B cell (primary cell): ENCODE measurements around the gene ARHGAP6. TPM values are rescaled to one million over a fixed set of nuclear protein-coding genes. Genes with fewer than 3 reads are reported as not detected.

Experiments
- ATAC-seq: fragments of 200-7000 bp; cut with Tn5 transposase; one replicate; pipeline ENCODE4 v1.10.0; 2021; ENCODE audit warnings: low read depth, mild to moderate bottlenecking, moderate number of reproducible peaks, moderate library complexity
- CTCF ChIA-PET: fragments of 350-600 bp; sonication (Branson Sonifier 250); formaldehyde crosslinking; loops from one replicate; lab custom pipeline; 2021; ENCODE audit warnings: antibody characterized with exemption, inconsistent platforms; lab: Charles Lee
- POLR2A ChIA-PET: fragments of 350-600 bp; sonication (Branson Sonifier 250); formaldehyde crosslinking; loops from one replicate; lab custom pipeline; 2021; ENCODE audit warnings: antibody characterized with exemption; lab: Charles Lee
- DNase-seq: peaks from one replicate; pipeline ENCODE4 v3.0.0; 2013
- H2AFZ ChIP-seq: 2 replicates; pipeline ENCODE4 v1.6.1; 2012; ENCODE audit warnings: mild to moderate bottlenecking, low read depth, low read length; ENCODE audit not compliant: insufficient read depth, poor library complexity, severe bottlenecking
- H3K27ac ChIP-seq, 2 donors: 1 replicate in 1 of 2; 2 replicates in 1 of 2; pipeline ENCODE4 v1.5.1; 2012 to 2013; ENCODE audit warnings: low read length in 2 of 2, mild to moderate bottlenecking in 2 of 2, moderate library complexity in 1 of 2
- H3K27me3 ChIP-seq, 4 experiments: fragments of 200-600 bp in 1 of 4; sonication (generic) in 1 of 4; replicated peaks in 1 of 4; 1 replicate in 2 of 4; 2 replicates in 2 of 4; pipeline versions ENCODE4 v1.6.1 to v1.7.0; 2013 to 2016; ENCODE audit warnings: low read length in 3 of 4, mild to moderate bottlenecking in 2 of 4, mixed read lengths in 1 of 4, moderate library complexity in 1 of 4; ENCODE audit not compliant: insufficient read depth in 4 of 4, control insufficient read depth in 3 of 4; ENCODE audit errors: control extremely low read depth in 1 of 4
- H3K36me3 ChIP-seq, 2 experiments: replicated peaks in 1 of 2; 1 replicate in 1 of 2; 2 replicates in 1 of 2; pipeline versions ENCODE4 v1.6.1 to v1.7.1; 2013; ENCODE audit warnings: low read length in 1 of 2; ENCODE audit not compliant: insufficient read depth in 2 of 2, control insufficient read depth in 1 of 2; ENCODE audit errors: control extremely low read depth in 1 of 2, extremely low read depth in 1 of 2
- H3K4me1 ChIP-seq, 2 donors: fragments of 200-600 bp in 1 of 2; sonication (generic) in 1 of 2; 1 replicate in 1 of 2; 2 replicates in 1 of 2; pipeline versions ENCODE4 v1.5.1 to v1.6.1; 2013 to 2017; ENCODE audit warnings: low read length in 2 of 2; ENCODE audit not compliant: control insufficient read depth in 2 of 2, insufficient read depth in 2 of 2
- H3K4me2 ChIP-seq: replicated peaks from 2 replicates; pipeline ENCODE3; 2012; ENCODE audit warnings: mild to moderate bottlenecking, low read depth, low read length; ENCODE audit not compliant: poor library complexity, severe bottlenecking
- H3K4me3 ChIP-seq, 5 experiments: fragments of 200-600 bp in 1 of 5; sonication (generic) in 1 of 5; 1 replicate in 3 of 5; 2 replicates in 2 of 5; pipeline versions ENCODE4 v1.5.1 to v1.7.0; 2011 to 2016; ENCODE audit warnings: low read length in 4 of 5, mild to moderate bottlenecking in 4 of 5, low read depth in 2 of 5, control low read depth in 1 of 5, moderate library complexity in 1 of 5; ENCODE audit not compliant: insufficient read depth in 1 of 5; ENCODE audit errors: control extremely low read depth in 1 of 5, extremely low read depth in 1 of 5
- H3K79me2 ChIP-seq: fragments of 200-600 bp; sonication (generic); one replicate; pipeline ENCODE4 v1.6.0; 2016; ENCODE audit warnings: low read length; ENCODE audit not compliant: control insufficient read depth, insufficient read depth
- H3K9ac ChIP-seq: fragments of 200-600 bp; sonication (generic); 2 replicates; pipeline ENCODE4 v1.6.1; 2017; ENCODE audit warnings: mild to moderate bottlenecking, low read length, moderate library complexity
- H3K9me3 ChIP-seq, 3 donors: one replicate each; pipeline versions ENCODE4 v1.6.1 to v1.7.1; 2013; ENCODE audit warnings: low read length in 2 of 3; ENCODE audit not compliant: control insufficient read depth in 2 of 3, insufficient read depth in 1 of 3; ENCODE audit errors: control extremely low read depth in 1 of 3
- H4K20me1 ChIP-seq: 2 replicates; pipeline ENCODE4 v1.6.0; 2012; ENCODE audit warnings: mild to moderate bottlenecking, low read length; ENCODE audit not compliant: insufficient read depth, control insufficient read depth, poor library complexity, severe bottlenecking
- H3K27ac Mint-ChIP-seq: one replicate; pipeline ENCODE4 v1.8.0; 2021; ENCODE audit warnings: mixed read lengths
- H3K27me3 Mint-ChIP-seq: one replicate; pipeline ENCODE4 v1.8.0; 2021; ENCODE audit warnings: mixed read lengths
- H3K4me1 Mint-ChIP-seq: one replicate; pipeline ENCODE4 v1.8.0; 2021; ENCODE audit warnings: mixed read lengths
- H3K4me3 Mint-ChIP-seq: one replicate; pipeline ENCODE4 v1.8.0; 2021; ENCODE audit warnings: mixed read lengths
- H3K9me3 Mint-ChIP-seq: one replicate; pipeline ENCODE4 v1.8.0; 2022; ENCODE audit warnings: mixed read lengths; ENCODE audit not compliant: insufficient read depth
- EZH2 ChIP-seq: IDR thresholded peaks from 2 replicates; pipeline ENCODE4 v1.6.1; 2012; ENCODE audit warnings: borderline replicate concordance, low read depth, mild to moderate bottlenecking, moderate library complexity, low read length; ENCODE audit not compliant: insufficient read depth, poor library complexity, severe bottlenecking
- WGBS: methylation state at CpG from one replicate; pipeline ENCODE4 v1.1.5; 2013; ENCODE audit warnings: missing lambda C conversion rate; ENCODE audit not compliant: insufficient coverage; 5-methylcytosine and 5-hydroxymethylcytosine counted together
- intact Hi-C: fragments of 100-400 bp; cut with micrococcal nuclease; formaldehyde crosslinking; loops from one replicate; pipeline ENCODE4 v1.10.0; 2022
- polyA plus RNA-seq: library from polyadenylated mRNA; depleted of rRNA; stranded (reverse); fragments of >200 nt; gene quantifications from 2 replicates; pipeline ENCODE4 v1.2.3, GENCODE V29; 2012
- total RNA-seq, 2 donors: library from RNA; stranded (reverse); fragments of 120-200 nt in 1 of 2; gene quantifications; 1 replicate in 1 of 2; 2 replicates in 1 of 2; pipeline versions ENCODE4 v1.2.3 to v1.2.4, GENCODE V29; 2013 to 2022
- TF ChIP-seq, protein P1 (sequence below): fragments of 200-600 bp; IDR thresholded peaks from one replicate; pipeline ENCODE4 v1.8.0; 2022; ENCODE audit warnings: antibody characterized with exemption, mild to moderate bottlenecking

The ARHGAP6 gene
- total and polyA plus RNA-seq, 2 donors (not counting 1 experiment from before 2014, with no cell fraction given): 1.6 to 2.6 TPM

DNA sequence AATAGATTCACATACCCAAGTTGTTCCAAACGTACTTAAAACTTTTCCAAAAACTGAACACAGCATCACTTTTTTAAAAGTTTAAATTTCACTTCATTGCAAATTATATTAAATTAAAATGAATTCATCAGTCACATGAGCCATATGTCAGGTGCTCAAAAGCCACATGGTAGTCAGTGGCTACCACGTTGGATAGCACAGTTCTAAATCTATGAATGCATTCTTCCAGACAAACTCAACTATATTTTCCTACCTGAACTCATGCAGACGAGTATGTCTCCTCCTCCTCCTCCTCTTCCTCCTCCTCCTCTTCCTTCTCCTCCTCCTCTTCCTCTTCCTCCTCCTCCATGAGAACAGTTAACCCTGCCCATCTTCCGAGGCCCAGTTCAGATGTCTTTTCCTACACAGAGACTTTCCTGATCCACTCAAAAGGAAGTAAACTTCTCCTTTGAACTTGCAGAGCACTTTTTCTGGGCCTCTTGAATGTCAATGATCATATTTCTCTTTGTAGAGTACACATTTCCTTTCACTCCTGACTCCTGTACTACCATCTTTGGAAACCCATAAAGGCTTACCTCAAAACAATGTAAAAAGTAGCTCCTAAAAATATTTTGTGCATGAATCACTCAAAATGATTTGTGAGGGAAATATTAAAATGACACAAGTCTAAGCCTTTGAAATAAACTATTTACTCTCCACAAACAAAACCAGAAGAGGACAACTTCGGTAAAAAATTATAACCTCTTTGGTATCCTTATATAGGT, 199.9 kb downstream of the ARHGAP6 start:
- no peaks in the 10 kb centered on the region for H3K36me3 ChIP-seq
- peaks cover 0 to 4% (median 0%) of the 10 kb centered on the region in 4 experiments for H3K27me3 ChIP-seq
- H2AFZ ChIP-seq: no peak overlapping the region
- POLR2A ChIA-PET: no interaction called here
- no peak overlapping the region for H3K27ac ChIP-seq
- H3K27ac Mint-ChIP-seq: no peak overlapping the region
- CTCF ChIA-PET: interaction anchor here (0.7 kb wide), 1 partner anchor 629 kb away, joined by 4 read pairs; no protein-coding TSS in a partner anchor
- no peak overlapping the region for H3K4me3 ChIP-seq
- H3K9ac ChIP-seq: no peak overlapping the region
- DNase-seq: no peak
- H3K4me1 Mint-ChIP-seq: no peaks in the 10 kb centered on the region
- intact Hi-C loops: no loop called here
- H3K4me2 ChIP-seq: no peak overlapping the region
- H3K27me3 Mint-ChIP-seq: peaks cover 4% of the 10 kb centered on the region
- H3K4me1 ChIP-seq: no peaks in the 10 kb centered on the region
- no peak for TF ChIP-seq EZH2
- TF ChIP-seq, protein P1, sequence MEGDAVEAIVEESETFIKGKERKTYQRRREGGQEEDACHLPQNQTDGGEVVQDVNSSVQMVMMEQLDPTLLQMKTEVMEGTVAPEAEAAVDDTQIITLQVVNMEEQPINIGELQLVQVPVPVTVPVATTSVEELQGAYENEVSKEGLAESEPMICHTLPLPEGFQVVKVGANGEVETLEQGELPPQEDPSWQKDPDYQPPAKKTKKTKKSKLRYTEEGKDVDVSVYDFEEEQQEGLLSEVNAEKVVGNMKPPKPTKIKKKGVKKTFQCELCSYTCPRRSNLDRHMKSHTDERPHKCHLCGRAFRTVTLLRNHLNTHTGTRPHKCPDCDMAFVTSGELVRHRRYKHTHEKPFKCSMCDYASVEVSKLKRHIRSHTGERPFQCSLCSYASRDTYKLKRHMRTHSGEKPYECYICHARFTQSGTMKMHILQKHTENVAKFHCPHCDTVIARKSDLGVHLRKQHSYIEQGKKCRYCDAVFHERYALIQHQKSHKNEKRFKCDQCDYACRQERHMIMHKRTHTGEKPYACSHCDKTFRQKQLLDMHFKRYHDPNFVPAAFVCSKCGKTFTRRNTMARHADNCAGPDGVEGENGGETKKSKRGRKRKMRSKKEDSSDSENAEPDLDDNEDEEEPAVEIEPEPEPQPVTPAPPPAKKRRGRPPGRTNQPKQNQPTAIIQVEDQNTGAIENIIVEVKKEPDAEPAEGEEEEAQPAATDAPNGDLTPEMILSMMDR: no peak
- no peaks in the 10 kb centered on the region for H3K9me3 ChIP-seq
- H4K20me1 ChIP-seq: no peaks in the 10 kb centered on the region
- H3K4me3 Mint-ChIP-seq: no peak overlapping the region
- 72% methylated on average over 2 of the region's 5 CpGs for WGBS
- H3K9me3 Mint-ChIP-seq: no peaks in the 10 kb centered on the region
- no peaks in the 10 kb centered on the region for H3K79me2 ChIP-seq
- ATAC-seq: no peak

DNA sequence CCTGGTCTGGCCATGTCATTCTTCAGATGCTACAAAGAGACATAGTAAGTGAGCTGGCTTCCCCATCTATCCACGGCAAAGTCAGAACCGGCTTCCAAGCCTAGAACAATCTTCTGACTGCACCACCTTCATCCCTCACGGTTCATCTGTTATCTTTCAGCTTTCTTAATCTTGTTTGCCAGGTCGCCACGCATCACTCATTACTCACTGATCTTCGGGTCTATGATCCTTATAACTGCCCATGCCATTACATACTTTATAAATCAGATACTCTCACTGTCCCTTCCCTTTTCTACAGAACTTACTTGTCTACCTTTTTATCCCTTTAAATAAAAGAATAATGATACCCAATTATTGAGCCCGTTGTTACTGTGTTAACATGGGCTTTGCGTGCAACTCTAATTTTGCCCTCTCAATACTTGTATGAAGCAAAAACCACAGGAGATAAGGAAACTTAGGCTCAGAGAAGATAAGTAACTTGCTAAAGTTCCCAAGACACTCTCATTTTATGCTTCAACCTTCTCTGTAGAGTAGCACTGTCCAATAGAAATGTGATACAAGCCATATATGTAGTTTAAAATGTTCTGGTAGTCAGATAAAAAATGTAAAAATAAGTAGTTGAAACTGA, 200.8 kb downstream of the ARHGAP6 start:
- H2AFZ ChIP-seq: no peak overlapping the region
- ATAC-seq (no peak), DNase-seq (no peak)
- H3K4me2 ChIP-seq: no peak overlapping the region
- ChIA-PET CTCF (no interaction called here), POLR2A (no interaction called here)
- no peaks in the 10 kb centered on the region for H3K9me3 ChIP-seq
- no peak overlapping the region for H3K4me3 ChIP-seq
- H3K27me3 ChIP-seq: peaks cover 0 to 4% (median 0%) of the 10 kb centered on the region in 4 experiments
- H3K27ac Mint-ChIP-seq: no peak overlapping the region
- H3K4me1 ChIP-seq: no peaks in the 10 kb centered on the region
- no peak overlapping the region for H3K4me3 Mint-ChIP-seq
- H3K27ac ChIP-seq: no peak overlapping the region
- no peaks in the 10 kb centered on the region for H3K79me2 ChIP-seq
- TF ChIP-seq, protein P1: no peak
- no peak for TF ChIP-seq EZH2
- no peak overlapping the region for H3K9ac ChIP-seq
- WGBS: 100% methylated on average over 3 of the region's 8 CpGs
- H3K36me3 ChIP-seq: no peaks in the 10 kb centered on the region
- H4K20me1 ChIP-seq: no peaks in the 10 kb centered on the region
- peaks cover 4% of the 10 kb centered on the region for H3K27me3 Mint-ChIP-seq
- intact Hi-C loops: no loop called here
- H3K9me3 Mint-ChIP-seq: no peaks in the 10 kb centered on the region
- H3K4me1 Mint-ChIP-seq: no peaks in the 10 kb centered on the region
